IPS-NIHi7 (cell line): Measurements from ENCODE around the gene ITLN1.

Experiments used
- DNase-seq: peaks from one replicate; pipeline ENCODE4 v3.0.0; 2012; ENCODE audit warnings: mixed read lengths; ENCODE audit errors: extremely low spot score

The ITLN1 gene

GRCh38 chr1:160858097-160858496, 26.9 kb downstream of the ITLN1 start:
- no peak for DNase-seq

- DNase-seq = peak; percentile 7
These were observed 29.6 kb downstream of the ITLN1 start for GRCh38 chr1:160855181-160855981.

GRCh38 chr1:160853754-160854153, 31.2 kb downstream of the ITLN1 start:
- DNase-seq = no peak

GRCh38 chr1:160853014-160853413, 32.0 kb downstream of the ITLN1 start:
- DNase-seq = no peak

GRCh38 chr1:160850993-160851392, 34.0 kb downstream of the ITLN1 start:
- DNase-seq = no peak

GRCh38 chr1:160850541-160850940, 34.4 kb downstream of the ITLN1 start:
- DNase-seq = no peak

GRCh38 chr1:160846281-160846680, 38.7 kb downstream of the ITLN1 start:
- DNase-seq = no peak

GRCh38 chr1:160844447-160845232, 40.3 kb downstream of the ITLN1 start:
- no peak for DNase-seq

- DNase-seq = no peak
These were observed 43.9 kb downstream of the ITLN1 start for GRCh38 chr1:160841079-160841478.

- DNase-seq = no peak
These were observed 45.2 kb downstream of the ITLN1 start for GRCh38 chr1:160839746-160840145.

GRCh38 chr1:160838888-160839287, 46.1 kb downstream of the ITLN1 start:
- no peak for DNase-seq

GRCh38 chr1:160837558-160838205, 47.3 kb downstream of the ITLN1 start:
- DNase-seq = no peak

- no peak for DNase-seq
These were observed 47.9 kb downstream of the ITLN1 start for GRCh38 chr1:160836981-160837557.

- DNase-seq = no peak
These were observed 48.4 kb downstream of the ITLN1 start for GRCh38 chr1:160836561-160836960.

- DNase-seq = no peak
These were observed 49.2 kb downstream of the ITLN1 start for GRCh38 chr1:160835751-160836150.

- peak; percentile 52 for DNase-seq
These were observed 49.9 kb downstream of the ITLN1 start for GRCh38 chr1:160834945-160835565.

- peak; percentile 82 for DNase-seq
These were observed 54.4 kb downstream of the ITLN1 start for GRCh38 chr1:160830321-160831153.

GRCh38 chr1:160829766-160830165, 55.2 kb downstream of the ITLN1 start:
- no peak for DNase-seq

GRCh38 chr1:160827418-160827817, 57.6 kb downstream of the ITLN1 start:
- no peak for DNase-seq

- DNase-seq = no peak
These were observed 58.4 kb downstream of the ITLN1 start for GRCh38 chr1:160826546-160826945.
